COLO668 (cell line): ENCODE data around the gene ARHGEF37.
A peak's percentile ranks its signal among the peaks of the same experiment; 100 is the strongest.
"Not testable (repeated sequence)": the region's sequence is repeated elsewhere in the genome, so short reads cannot be mapped to it uniquely, and the experiment has no call there.

Source experiments
- DNase-seq: peaks from one replicate; lab custom pipeline; 2025; ENCODE audit not compliant: unreplicated experiment; lab: John Stamatoyannopoulos, UW

Gene ARHGEF37, protein sequence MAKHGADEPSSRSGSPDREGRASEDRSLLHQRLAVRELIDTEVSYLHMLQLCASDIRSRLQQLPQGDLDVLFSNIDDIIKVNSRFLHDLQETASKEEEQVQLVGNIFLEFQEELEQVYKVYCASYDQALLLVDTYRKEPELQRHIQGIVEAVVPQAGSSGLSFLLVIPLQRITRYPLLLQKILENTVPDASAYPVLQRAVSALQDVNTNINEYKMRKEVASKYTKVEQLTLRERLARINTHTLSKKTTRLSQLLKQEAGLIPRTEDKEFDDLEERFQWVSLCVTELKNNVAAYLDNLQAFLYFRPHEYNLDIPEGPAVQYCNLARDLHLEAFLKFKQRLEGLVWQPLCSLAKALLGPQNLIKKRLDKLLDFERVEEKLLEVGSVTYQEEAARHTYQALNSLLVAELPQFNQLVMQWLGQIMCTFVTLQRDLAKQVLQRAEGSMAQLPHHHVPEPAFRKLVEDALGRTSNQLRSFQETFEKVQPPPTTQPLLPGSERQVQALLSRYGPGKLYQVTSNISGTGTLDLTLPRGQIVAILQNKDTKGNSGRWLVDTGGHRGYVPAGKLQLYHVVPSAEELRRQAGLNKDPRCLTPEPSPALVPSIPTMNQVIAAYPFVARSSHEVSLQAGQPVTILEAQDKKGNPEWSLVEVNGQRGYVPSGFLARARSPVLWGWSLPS

DNA sequence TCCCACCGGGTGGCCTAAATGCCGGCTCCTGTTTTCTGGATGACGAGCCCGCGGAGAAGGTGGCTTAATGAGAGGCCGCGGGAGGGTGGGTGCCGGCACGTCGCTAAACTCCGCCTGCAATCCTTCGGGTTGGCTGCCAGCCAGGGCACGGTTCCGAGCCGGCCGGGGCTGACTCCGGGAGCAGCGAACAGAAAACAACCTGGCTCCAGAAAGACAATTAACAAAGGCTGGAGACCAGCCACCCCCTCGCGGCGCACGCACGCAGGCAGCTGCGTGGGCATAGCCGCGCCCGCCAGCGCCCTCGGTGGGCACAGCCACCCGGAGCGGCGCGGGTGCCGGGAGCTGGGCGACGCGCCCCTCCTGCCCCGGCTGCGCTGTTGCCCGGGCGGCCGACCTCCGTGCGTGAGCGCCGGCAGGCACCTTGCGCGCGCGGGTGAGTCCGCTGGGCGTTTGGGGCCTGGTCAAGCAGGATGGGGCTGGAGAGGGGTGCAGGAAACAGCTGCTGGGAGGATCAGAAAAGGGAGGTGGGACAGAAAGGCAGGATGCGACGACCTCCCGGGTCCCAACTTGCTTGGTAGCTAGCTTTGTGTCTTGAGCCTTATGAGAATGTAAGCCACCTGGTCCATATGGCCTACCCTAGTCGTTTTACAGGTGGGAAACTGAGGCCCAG lies at the start of gene ARHGEF37:
Gene ARHGEF37 (plus strand): TSS at position 307 of the 670 bp plus-strand sequence. CDS start 16,272 bp downstream, outside the sequence.
- peak; percentile 83 for DNase-seq

DNA sequence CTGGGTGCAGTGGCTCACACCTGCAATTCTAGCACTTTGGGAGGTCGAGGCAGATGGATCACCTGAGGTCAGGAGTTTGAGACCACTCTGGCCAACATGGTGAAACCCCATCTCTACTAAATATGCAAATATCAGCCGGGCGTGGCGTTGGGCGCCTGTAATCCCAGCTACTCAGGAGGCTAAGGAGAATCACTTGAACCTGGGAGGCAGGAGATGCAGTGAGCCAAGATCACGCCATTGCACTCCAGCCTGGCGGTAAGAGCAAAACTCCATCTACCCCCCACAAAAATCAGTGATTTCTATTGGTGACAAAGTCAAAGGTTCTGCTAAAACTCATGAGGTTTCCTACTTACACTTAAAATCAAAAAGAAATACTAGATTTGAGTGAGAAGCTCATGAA lies 48.9 kb upstream of the ARHGEF37 start:
- DNase-seq: no peak

DNA sequence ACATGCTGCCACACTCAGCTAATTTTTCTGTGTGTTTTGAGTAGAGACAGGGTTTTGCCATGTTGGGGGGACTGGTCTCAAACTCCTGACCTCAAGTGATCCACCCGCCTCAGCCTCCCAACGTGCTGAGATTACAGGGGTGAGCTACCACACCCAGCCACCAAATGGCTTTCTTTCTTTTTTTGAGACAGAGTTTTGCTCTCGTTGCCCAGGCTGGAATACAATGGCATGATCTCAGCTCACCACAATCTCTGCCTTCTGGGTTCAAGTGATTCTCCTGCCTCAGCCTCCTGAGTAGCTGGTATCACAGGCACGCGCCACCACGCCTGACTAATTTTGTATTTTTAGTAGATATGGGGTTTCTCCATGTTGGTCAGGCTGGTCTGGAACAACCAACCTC lies 45.5 kb upstream of the ARHGEF37 start:
- DNase-seq: not testable (repeated sequence)

DNA sequence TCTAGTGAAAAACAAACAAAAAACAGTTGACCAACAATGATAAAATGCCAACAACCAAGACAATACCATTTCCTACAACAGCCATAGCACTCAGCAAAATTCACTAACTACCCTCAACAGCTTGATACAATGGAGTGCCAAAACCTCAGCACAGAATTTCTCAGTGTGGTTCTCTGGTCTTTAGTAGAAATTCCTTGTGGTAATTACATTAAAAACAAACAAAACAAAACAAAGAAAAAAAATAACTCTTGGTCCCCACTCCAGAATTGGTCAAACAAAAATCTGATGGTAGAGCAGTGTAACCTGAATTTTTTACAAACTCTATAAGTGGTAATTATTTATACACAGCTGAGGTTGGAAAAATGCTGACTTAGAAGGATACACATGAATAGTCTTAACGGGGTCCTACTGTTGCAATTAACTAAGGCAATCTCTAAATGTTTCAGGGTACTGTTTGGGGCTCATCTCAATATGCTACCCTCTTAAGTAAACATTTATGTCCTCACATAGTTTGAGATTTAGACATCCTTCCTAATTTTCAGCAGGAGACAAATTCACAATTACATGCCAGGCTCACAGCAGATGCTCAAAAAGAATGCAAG lies 43.8 kb upstream of the ARHGEF37 start:
- DNase-seq: no peak

DNA sequence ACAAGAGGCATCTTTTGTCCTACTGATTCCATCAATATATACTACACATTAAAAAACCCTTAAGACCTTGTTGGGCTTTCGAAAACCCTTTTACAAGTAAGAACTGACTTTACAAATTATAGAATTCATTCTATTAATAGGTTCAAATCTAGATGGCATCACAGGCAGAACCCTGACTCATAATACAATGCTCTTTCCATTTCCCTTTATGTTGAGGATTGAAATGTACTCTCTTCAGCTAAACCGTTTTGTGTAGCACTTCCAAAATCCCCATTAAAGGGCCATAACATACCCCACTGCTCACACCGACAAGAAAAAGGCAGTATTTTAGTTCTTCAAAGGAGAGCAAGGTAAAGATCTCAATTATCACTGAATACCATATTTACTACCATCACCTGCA lies 41.2 kb upstream of the ARHGEF37 start:
- DNase-seq: no peak

DNA sequence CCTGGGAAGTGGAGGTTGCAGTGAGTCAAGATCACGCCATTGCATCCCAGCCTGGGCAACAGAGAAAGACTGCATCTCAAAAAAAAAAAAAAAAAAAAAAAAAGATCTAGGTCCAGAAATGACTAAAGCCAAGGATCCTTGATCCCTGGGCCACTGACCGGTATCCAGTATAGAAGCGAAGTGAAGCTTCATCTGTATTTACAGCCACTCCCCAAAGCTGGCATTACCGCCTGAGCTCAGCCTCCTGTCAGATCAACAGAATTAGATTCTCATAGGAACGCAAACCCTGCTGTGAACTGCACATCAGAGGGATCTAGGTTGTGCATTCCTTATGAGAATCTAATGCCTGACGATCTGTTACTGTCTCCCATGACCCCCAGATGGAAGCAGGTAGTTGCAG lies 39.4 kb upstream of the ARHGEF37 start:
- DNase-seq: no peak

DNA sequence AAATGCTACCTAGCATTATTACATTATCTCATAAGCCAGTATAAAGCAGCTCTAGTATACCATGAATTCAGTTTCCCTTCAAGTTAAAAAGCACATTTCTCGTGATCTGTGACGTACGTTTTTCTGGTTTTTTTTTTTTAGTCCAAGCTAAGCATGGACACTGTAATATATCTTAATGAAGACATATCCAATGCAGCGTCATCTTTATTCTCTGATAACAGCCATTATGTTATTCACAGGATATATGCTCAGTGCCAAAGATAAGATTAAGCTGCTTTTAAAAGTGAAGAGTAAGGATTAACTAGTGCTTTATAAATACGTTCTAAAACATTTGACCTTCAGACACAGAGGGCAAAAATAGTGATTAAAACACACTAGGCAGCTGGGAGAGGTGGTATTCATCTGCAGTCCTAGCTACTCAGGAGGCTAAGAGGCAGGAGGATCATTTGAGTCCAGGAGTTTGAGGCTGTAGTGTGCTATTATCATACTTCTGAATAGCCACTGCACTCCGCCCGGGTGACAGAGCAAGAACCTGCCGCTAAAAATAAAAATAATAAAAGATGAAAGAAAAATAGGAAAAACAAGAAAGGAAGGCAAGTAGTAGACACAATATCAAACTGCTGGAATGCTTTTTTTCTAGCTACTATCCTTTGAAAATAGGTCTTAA lies 37.8 kb upstream of the ARHGEF37 start:
- DNase-seq: no peak

DNA sequence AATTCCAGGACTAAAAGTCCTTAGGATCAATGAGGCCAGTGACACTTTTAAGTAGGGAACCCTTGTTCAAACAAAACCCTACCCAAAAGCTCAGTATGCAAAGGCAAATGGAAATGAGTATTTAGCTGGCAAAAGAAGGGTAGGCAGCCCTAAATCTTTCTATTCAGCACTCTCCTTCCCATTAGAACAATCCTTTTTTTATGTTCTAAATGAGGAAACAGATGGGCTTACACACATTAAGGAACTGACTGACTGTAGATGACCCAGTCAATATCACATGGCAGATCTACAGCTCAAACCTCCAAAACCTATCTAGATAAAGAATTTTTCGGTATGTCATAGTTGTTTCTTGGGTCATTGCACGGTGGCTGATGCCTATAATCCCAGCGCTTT lies 37.3 kb upstream of the ARHGEF37 start:
- no peak for DNase-seq

DNA sequence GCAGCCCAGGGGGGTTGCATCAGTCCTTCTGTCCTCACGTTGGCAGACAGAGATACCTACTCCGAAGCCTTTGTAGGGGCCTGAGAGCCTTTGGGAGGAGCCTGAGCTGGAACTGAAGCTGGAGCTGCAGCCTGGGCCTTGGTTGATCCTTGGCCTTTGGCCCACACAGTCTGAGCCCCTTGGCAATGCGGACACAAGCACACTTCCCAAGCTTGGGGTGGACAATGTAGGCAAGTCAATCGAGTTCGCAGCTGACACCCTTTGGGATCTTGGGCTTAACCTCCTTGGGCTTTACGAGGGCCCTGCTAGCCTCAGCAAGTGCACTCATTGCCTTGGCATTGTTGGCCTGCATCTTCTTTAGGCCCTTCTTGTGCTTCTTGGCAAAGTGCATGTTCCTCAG lies 36.0 kb upstream of the ARHGEF37 start:
- no peak for DNase-seq

DNA sequence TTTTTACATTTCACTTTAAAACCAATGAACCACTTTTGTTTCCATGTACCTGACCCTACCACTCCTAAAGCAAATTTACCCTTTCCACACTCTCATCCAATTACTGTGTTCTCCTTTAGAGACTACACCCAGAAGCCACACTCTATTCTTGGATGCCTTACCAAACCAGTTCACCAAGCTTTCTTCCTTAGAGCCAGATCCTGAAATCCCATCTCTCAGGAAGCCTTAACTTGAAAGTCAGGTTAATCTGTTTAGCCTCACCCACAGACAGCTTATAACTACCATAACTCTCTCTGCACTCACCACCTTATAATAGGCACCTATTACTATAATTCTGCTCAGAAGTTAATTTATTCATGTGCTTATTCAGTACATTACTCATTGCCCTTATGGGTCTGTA lies 34.3 kb upstream of the ARHGEF37 start:
- DNase-seq: no peak

DNA sequence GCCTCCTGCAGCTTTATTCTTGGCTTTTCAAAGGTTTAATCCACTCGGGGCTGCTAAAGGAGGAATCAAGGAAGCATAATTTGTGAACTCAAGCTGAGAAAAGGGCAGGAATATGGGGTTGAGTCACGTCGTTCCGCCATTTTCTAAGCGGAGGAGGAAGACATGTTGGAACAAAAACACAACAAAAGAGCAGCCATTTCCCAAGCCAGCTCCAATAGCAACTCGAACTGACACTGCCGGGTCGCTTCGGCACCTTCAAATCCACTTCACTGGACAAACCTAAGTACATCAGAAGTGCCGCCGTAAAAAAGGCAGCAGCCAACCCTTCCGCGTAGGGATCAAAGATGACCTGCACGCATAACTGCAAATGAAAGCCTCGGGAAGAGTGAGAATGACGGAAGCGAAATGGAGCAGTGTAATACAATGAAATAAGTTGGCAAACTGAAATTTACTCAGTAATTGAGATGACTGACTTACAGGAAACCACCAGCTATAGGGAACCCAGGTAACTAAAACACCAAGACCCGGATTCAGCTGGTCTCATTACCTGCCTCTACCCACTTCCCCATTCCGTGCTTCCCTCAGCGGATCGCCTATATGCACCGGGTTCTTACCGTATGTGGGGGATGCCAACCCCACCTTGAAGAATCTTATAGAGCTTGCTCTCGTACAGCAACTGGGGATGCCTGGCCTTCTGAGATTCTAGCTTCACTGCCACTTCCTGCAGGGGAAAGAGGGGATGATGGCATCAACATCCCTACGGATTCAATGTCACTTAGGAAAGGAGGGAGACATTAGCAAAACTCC lies 31.6 kb upstream of the ARHGEF37 start:
- DNase-seq: peak; percentile 24

DNA sequence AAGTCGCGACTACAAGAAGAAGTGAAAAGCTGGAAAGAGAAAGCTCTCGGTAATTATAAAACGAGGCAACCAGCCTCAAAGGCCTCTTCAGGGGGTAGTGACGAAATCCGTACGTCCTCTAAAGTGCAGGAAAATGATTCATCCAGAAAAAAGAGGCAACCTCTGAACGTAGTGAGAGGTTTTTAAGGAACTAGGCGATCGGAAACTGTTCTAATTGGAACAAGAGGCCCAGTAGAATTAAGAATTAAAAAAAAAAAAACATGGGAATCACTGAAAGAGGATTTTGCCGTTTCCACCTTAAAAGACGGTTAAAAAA lies 31.1 kb upstream of the ARHGEF37 start:
- no peak for DNase-seq

DNA sequence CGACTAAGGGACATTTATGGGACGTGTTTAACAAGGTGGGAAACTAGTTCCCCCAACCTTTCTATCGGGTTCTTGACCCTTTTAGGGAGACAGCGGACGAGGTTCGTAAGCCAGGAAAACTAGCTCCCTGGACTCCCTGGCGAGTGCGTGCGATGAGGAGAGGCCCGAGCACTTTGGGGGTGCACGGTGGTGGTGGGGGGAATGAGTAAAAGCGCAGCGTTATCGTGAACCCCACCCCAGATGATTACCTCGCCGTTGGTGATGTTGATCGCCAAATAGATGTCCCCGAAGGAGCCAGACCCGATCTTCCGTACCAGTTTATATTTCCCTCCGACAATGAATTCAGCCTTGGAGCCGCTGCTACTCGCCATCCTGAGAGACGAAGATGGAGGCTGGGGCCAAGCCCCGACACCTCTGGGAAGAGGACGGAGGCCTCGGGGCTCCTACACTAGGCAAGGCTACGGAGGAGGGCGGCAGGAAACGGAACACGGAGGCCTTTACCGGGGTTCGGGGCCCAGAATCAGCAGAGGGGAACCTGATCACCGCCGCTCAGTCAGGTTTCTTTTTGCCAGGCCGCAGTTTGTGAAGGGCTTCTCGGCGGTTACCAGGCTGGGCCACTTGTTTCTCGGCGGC lies 30.6 kb upstream of the ARHGEF37 start:
- DNase-seq: peak; percentile 37

DNA sequence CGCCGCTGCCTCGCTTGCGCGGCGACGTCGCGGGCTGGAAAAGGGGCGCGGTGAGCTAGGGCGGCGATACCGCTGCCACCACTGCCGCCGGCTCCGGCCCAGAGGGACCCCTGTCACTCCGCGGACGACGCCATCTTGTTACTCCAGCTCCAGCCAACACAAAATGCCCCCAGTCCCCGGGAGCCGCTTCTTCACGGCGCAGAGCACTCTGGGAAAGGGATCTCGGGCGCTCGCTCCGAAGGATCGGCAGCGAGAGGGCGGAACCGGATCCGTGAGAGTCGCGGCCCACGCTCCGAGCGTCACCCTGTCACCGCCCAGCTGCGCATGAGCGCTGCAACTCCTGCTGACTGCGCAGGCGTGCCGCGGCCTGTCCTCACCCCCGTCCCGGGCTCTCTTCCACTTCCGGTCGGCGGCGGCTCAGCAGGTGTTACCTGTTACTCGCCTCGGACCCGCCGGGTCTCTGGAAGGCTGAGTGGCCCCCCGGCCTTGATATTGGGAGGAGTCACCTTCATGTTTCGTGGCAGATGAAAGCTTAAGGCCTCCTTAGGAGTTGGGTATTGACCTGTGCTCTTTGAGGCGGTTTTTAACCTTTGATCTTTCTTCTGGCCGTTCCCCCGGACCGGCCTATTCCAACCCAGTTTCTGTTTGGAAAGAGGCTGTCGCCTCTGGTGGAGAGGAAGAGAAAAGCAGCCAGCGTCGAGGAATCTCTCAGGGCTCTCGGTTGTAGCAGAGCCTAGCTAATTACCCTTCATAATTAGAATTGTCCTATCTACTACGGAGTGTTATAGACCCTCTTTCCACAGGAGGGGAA lies 29.9 kb upstream of the ARHGEF37 start, which contains the start of gene CSNK1A1:
Gene CSNK1A1 (minus strand): TSS at position 213 of the 811 bp plus-strand sequence. CDS start 475 bp downstream, outside the sequence.
- peak; percentile 97 for DNase-seq

DNA sequence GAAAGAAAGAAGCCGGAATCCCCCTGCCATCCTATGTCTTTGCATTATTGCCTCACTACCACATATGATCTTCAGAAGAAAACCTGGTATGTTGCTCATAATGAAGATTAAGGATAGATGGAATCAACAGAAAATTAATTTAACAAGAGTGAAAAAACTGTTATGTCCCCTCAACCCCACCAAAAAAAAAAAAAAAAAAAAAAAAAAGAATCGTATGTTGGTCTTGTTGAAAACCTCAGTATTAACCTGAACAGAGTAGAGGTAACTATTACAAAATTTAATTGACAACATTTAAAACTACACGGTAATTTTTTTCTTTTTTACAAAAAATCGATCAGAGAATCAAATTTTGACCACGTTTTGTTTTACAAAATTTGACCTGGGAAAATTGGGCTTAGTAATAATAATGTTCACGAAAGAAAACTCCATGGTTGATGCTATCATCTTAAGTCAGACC lies 29.2 kb upstream of the ARHGEF37 start:
- no peak for DNase-seq

DNA sequence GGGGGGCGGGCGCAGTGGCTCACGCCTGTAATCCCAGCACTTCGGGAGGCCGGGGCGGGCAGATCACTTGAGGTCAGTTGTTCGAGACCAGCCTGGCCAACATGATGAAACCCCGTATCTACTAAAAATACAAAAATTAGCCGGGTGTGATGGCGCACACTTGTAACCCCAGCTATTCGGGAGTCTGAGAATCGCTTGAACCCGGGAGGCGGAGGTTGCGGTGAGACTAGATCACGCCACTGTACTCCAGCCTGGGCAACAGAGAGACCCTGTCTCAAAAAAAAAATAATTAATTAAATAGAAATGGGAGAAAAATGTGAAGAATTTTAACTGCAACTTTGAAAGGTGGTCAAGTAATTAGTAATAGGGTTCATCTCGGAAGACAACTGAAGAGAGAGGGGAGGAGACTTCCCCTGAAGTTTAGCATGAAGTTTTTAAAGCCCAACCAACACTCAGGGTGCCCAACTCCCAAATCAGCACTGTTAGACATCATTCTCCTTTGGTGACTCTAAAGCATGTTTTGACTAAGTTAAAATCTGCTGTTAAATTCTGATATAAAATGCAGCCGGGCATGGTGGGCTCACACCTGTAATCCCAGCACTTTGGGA lies 28.6 kb upstream of the ARHGEF37 start:
- no peak for DNase-seq

DNA sequence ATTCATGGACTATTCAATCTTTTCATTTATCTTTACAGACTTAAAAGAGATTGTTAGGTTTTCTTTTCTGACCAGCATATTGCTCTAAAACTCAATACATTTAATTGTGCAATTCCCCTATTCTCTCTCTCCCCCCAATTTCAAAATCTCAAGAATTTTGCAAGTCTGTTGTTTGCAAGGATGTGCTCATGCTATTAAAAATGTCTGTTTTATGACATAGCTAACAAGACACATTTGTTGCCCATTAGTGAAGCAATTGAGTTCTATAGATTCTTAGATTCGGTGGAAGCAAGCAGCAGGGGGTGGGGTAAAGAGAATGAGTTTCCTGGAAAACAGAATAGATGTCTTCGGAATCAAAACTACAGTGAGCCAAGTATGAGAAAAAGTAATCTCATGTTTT lies 21.6 kb upstream of the ARHGEF37 start:
- no peak for DNase-seq

DNA sequence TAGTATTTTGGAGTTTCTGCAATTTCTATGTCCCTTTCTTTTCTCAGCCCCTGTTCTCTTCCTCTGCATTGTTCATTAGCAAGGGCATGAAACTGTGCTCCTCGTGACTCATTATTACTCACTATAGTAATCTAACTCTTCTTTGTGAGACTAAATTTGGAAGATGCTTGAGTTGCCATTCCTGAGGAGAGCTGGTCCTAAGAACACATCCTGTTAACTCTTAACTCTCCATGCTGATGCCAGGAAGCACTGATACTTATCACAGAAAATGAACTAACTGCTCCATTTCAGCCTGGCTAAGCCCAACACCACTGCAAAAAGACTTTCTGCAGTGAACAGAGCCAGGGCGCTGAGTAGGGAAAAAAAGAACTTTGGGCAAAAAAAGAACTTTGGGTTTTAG lies 19.4 kb upstream of the ARHGEF37 start:
- DNase-seq: no peak
